Measurements from ENCODE around the gene SF1. TPM values are rescaled to one million over a fixed set of nuclear protein-coding genes. Genes with fewer than 3 reads are reported as not detected.

Gene SF1
- total RNA-seq, 1 experiment from 2014 or later: 472 TPM

- BruUV-seq (replicated peaks): no TSS peak
- CTCF ChIA-PET: no interaction called here
- no peak for DNase-seq (ENCODE audit: low spot score)
- Histone ChIP-seq H3K27me3 (replicated peaks; ENCODE audit: insufficient read depth, low read depth, low read length, poor library complexity) (peaks cover 27% of the 10 kb centered on the region), H3K4me1 (ENCODE audit: insufficient read depth, low read length, poor library complexity, severe bottlenecking) (peaks cover 20% of the 10 kb centered on the region), H3K4me3 (ENCODE audit: low read depth, low read length, poor library complexity, severe bottlenecking) (no peak overlapping the region), H3K9me3 (ENCODE audit: low read depth, low read length, poor library complexity, severe bottlenecking) (no peaks in the 10 kb centered on the region), H3K27ac (ENCODE audit: low read depth, low read length, poor library complexity, severe bottlenecking) (no peak overlapping the region), H3K36me3 (ENCODE audit: insufficient read depth, low read length, poor library complexity, severe bottlenecking) (no peaks in the 10 kb centered on the region)
- POLR2A ChIA-PET (ENCODE audit: low non-redundant PET): no interaction called here
- intact Hi-C loops (cut with micrococcal nuclease; ENCODE audit: unreplicated experiment): no loop called here
- TF ChIP-seq EZH2 (IDR thresholded peaks at IDR 0.05; ENCODE audit: borderline replicate concordance, low read depth, low read length, poor library complexity, severe bottlenecking) (no peak), CTCF (conservative IDR thresholded peaks at IDR 0.05; ENCODE audit: low read depth, low read length) (no peak)
These were observed 38.5 kb downstream of the SF1 start for GRCh38 chr11:64739871-64740270.

DNA sequence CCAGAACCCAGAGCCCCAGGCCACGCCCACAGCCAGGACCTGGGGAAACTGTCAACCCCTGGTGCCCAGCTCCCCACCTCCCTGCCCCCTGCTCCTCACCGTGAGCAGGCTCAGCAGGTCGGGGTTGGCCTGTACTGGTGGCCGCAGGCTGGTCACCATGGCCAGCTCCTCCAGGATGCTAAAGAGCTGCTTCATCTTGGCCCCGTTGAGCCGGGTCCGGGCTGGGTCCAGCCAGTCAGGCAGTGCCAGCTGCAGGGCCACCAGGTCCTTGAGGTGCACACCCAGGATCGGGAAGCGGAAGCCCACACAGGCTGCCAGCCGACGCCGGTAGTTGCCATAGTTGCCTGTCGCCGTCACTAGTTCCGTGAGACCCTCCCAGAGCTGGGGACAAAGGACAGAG is 41.7 kb downstream of the SF1 start:
- Histone ChIP-seq H3K4me1 (ENCODE audit: insufficient read depth, low read length, poor library complexity, severe bottlenecking) (no peaks in the 10 kb centered on the region), H3K9me3 (ENCODE audit: low read depth, low read length, poor library complexity, severe bottlenecking) (no peaks in the 10 kb centered on the region), H3K4me3 (ENCODE audit: low read depth, low read length, poor library complexity, severe bottlenecking) (no peak overlapping the region), H3K27ac (ENCODE audit: low read depth, low read length, poor library complexity, severe bottlenecking) (no peak overlapping the region), H3K36me3 (ENCODE audit: insufficient read depth, low read length, poor library complexity, severe bottlenecking) (no peaks in the 10 kb centered on the region), H3K27me3 (replicated peaks; ENCODE audit: insufficient read depth, low read depth, low read length, poor library complexity) (peaks cover under 1% of the 10 kb centered on the region)
- ChIA-PET POLR2A (ENCODE audit: low non-redundant PET) (no interaction called here), CTCF (no interaction called here)
- DNase-seq (ENCODE audit: low spot score): no peak
- intact Hi-C loops (cut with micrococcal nuclease; ENCODE audit: unreplicated experiment): no loop called here
- no peak for TF ChIP-seq CTCF (conservative IDR thresholded peaks at IDR 0.05; ENCODE audit: low read depth, low read length)
- TF ChIP-seq EZH2 (IDR thresholded peaks at IDR 0.05; ENCODE audit: borderline replicate concordance, low read depth, low read length, poor library complexity, severe bottlenecking): no peak
- BruUV-seq (replicated peaks): no TSS peak

DNA sequence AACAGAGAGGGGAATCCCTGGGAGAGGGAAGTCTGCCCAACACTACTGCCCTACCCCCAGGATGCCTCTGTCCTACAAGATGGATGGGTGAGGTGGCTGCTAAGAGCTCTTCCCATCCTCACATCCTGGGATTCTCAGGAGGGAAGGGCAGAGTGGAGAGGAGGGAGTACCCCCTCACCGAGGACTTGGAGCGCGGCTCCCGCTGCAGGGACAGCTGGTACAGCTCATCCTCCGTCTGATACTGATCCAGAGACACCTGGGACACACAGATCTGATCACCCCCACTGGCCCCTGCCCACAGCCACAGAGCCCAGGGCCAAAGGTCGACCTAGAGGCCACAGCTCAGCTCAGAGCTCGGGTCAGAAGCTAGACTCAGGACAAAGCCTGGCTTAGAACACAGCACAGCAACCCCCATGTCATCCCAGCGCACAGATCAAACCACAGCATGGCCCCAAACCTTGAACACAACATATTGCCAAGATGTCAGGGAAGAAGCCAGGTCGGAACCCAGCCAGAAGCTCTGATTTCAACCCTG is 42.5 kb downstream of the SF1 start:
- TF ChIP-seq EZH2 (IDR thresholded peaks at IDR 0.05; ENCODE audit: borderline replicate concordance, low read depth, low read length, poor library complexity, severe bottlenecking) (no peak), CTCF (conservative IDR thresholded peaks at IDR 0.05; ENCODE audit: low read depth, low read length) (no peak)
- Histone ChIP-seq H3K9me3 (ENCODE audit: low read depth, low read length, poor library complexity, severe bottlenecking) (no peaks in the 10 kb centered on the region), H3K27ac (ENCODE audit: low read depth, low read length, poor library complexity, severe bottlenecking) (no peak overlapping the region), H3K27me3 (replicated peaks; ENCODE audit: insufficient read depth, low read depth, low read length, poor library complexity) (no peaks in the 10 kb centered on the region), H3K4me1 (ENCODE audit: insufficient read depth, low read length, poor library complexity, severe bottlenecking) (no peaks in the 10 kb centered on the region), H3K36me3 (ENCODE audit: insufficient read depth, low read length, poor library complexity, severe bottlenecking) (no peaks in the 10 kb centered on the region), H3K4me3 (ENCODE audit: low read depth, low read length, poor library complexity, severe bottlenecking) (no peak overlapping the region)
- ChIA-PET POLR2A (ENCODE audit: low non-redundant PET) (interaction anchor here (0.6 kb wide), 2 partner anchors 59 to 1142 kb away, joined by 3 read pairs; no protein-coding TSS in a partner anchor), CTCF (no interaction called here)
- DNase-seq (ENCODE audit: low spot score): no peak
- intact Hi-C loops (cut with micrococcal nuclease; ENCODE audit: unreplicated experiment): no loop called here
- BruUV-seq (replicated peaks): no TSS peak
